Measurements from ENCODE around the gene KIAA1191. TPM values are rescaled to one million over a fixed set of nuclear protein-coding genes. Genes with fewer than 3 reads are reported as not detected.

Gene KIAA1191
- total and polyA plus RNA-seq, 7 experiments from 2014 or later = 43.1 to 76.6 (median 60.5) TPM

GRCh38 chr5:176407456-176408251, 46.1 kb upstream of the KIAA1191 start:
- H3K27ac ChIP-seq (ENCODE audit: low read depth, low read length) = no peak overlapping the region
- H3K4me3 ChIP-seq (ENCODE audit: low read length) = no peak overlapping the region
- ATAC-seq = no peak
- H3K36me3 ChIP-seq (ENCODE audit: control insufficient read depth in 2 of 3, insufficient read depth in 3 of 3, low read length in 3 of 3) = peaks cover 0 to 45% (median 0%) of the 10 kb centered on the region in 3 experiments
- no peaks in the 10 kb centered on the region for H3K27me3 ChIP-seq (ENCODE audit: control insufficient read depth in 2 of 2, insufficient read depth in 2 of 2, low read length in 2 of 2)
- POLR2A ChIA-PET = interaction anchor here (0.6 kb wide), 1 partner anchor 78 kb away, joined by 3 read pairs; no protein-coding TSS in a partner anchor
- CTCF ChIA-PET = interaction anchor here (0.5 to 0.6 kb wide), 2 partner anchors 35 to 188 kb away, joined by 3 read pairs; no protein-coding TSS in a partner anchor
- Mint-ChIP-seq H3K27ac (peak overlapping the region in 1 of 9 donors; percentile 46), H3K4me1 (peaks cover 8 to 17% (median 15%) of the 10 kb centered on the region in 7 donors), H3K27me3 (no peaks in the 10 kb centered on the region), H3K4me3 (no peak overlapping the region), H3K36me3 (peaks cover 0 to 19% (median 12%) of the 10 kb centered on the region in 5 donors), H3K9me3 (no peaks in the 10 kb centered on the region)
- H3K4me1 ChIP-seq (ENCODE audit: control insufficient read depth in 2 of 2, insufficient read depth in 2 of 2, low read length in 2 of 2) = no peaks in the 10 kb centered on the region
- no peaks in the 10 kb centered on the region for H3K9me3 ChIP-seq (ENCODE audit: control insufficient read depth in 2 of 3, low read length in 3 of 3)
- no peak for DNase-seq
- intact Hi-C loops (cut with micrococcal nuclease) = no loop called here

GRCh38 chr5:176406436-176407052, 45.0 kb upstream of the KIAA1191 start:
- no peak overlapping the region for H3K4me3 Mint-ChIP-seq
- ATAC-seq = no peak
- ChIA-PET CTCF (interaction anchor here (0.6 kb wide), 1 partner anchor 189 kb away, joined by 3 read pairs; no protein-coding TSS in a partner anchor), POLR2A (interaction anchor here (0.6 kb wide), 1 partner anchor 77 kb away, joined by 3 read pairs; no protein-coding TSS in a partner anchor)
- H3K27me3 Mint-ChIP-seq = no peaks in the 10 kb centered on the region
- Histone ChIP-seq H3K4me1 (ENCODE audit: control insufficient read depth in 2 of 2, insufficient read depth in 2 of 2, low read length in 2 of 2) (no peaks in the 10 kb centered on the region), H3K27ac (ENCODE audit: low read depth, low read length) (no peak overlapping the region), H3K27me3 (ENCODE audit: control insufficient read depth in 2 of 2, insufficient read depth in 2 of 2, low read length in 2 of 2) (no peaks in the 10 kb centered on the region), H3K36me3 (ENCODE audit: control insufficient read depth in 2 of 3, insufficient read depth in 3 of 3, low read length in 3 of 3) (peaks cover 0 to 47% (median 0%) of the 10 kb centered on the region in 3 experiments), H3K4me3 (ENCODE audit: low read length) (no peak overlapping the region), H3K9me3 (ENCODE audit: control insufficient read depth in 2 of 3, low read length in 3 of 3) (no peaks in the 10 kb centered on the region)
- intact Hi-C loops (cut with micrococcal nuclease) = no loop called here
- DNase-seq = no peak
- peak overlapping the region in 1 of 9 donors; percentile 43 for H3K27ac Mint-ChIP-seq
- peaks cover 7 to 15% (median 8%) of the 10 kb centered on the region in 7 donors for H3K4me1 Mint-ChIP-seq
- no peaks in the 10 kb centered on the region for H3K9me3 Mint-ChIP-seq
- H3K36me3 Mint-ChIP-seq = peaks cover 0 to 19% (median 12%) of the 10 kb centered on the region in 5 donors

GRCh38 chr5:176405656-176406435, 44.3 kb upstream of the KIAA1191 start:
- no peak overlapping the region for H3K27ac ChIP-seq (ENCODE audit: low read depth, low read length)
- no peak for DNase-seq
- ATAC-seq = no peak
- peaks cover 0 to 49% (median 0%) of the 10 kb centered on the region in 3 experiments for H3K36me3 ChIP-seq (ENCODE audit: control insufficient read depth in 2 of 3, insufficient read depth in 3 of 3, low read length in 3 of 3)
- no peaks in the 10 kb centered on the region for H3K9me3 ChIP-seq (ENCODE audit: control insufficient read depth in 2 of 3, low read length in 3 of 3)
- ChIA-PET POLR2A (no interaction called here), CTCF (no interaction called here)
- no peaks in the 10 kb centered on the region for H3K27me3 ChIP-seq (ENCODE audit: control insufficient read depth in 2 of 2, insufficient read depth in 2 of 2, low read length in 2 of 2)
- Mint-ChIP-seq H3K4me3 (no peak overlapping the region), H3K27ac (no peak overlapping the region), H3K27me3 (no peaks in the 10 kb centered on the region), H3K9me3 (no peaks in the 10 kb centered on the region), H3K4me1 (peaks cover 0 to 8% (median under 1%) of the 10 kb centered on the region in 7 donors), H3K36me3 (peaks cover 0 to 19% (median 10%) of the 10 kb centered on the region in 5 donors)
- intact Hi-C loops (cut with micrococcal nuclease) = no loop called here
- no peaks in the 10 kb centered on the region for H3K4me1 ChIP-seq (ENCODE audit: control insufficient read depth in 2 of 2, insufficient read depth in 2 of 2, low read length in 2 of 2)
- no peak overlapping the region for H3K4me3 ChIP-seq (ENCODE audit: low read length)

GRCh38 chr5:176401281-176402205, 40.0 kb upstream of the KIAA1191 start:
- H3K27ac Mint-ChIP-seq = peak overlapping the region in 2 of 9 donors; percentile 32 to 60
- H3K4me3 Mint-ChIP-seq = no peak overlapping the region
- Histone ChIP-seq H3K27me3 (ENCODE audit: control insufficient read depth in 2 of 2, insufficient read depth in 2 of 2, low read length in 2 of 2) (no peaks in the 10 kb centered on the region), H3K27ac (ENCODE audit: low read depth, low read length) (no peak overlapping the region), H3K4me1 (ENCODE audit: control insufficient read depth in 2 of 2, insufficient read depth in 2 of 2, low read length in 2 of 2) (no peaks in the 10 kb centered on the region), H3K4me3 (ENCODE audit: low read length) (no peak overlapping the region), H3K36me3 (ENCODE audit: control insufficient read depth in 2 of 3, insufficient read depth in 3 of 3, low read length in 3 of 3) (peaks cover 0 to 44% (median 0%) of the 10 kb centered on the region in 3 experiments), H3K9me3 (ENCODE audit: control insufficient read depth in 2 of 3, low read length in 3 of 3) (no peaks in the 10 kb centered on the region)
- intact Hi-C loops (cut with micrococcal nuclease) = no loop called here
- ATAC-seq (no peak), DNase-seq (no peak)
- peaks cover 0 to 16% (median 0%) of the 10 kb centered on the region in 5 donors for H3K36me3 Mint-ChIP-seq
- ChIA-PET CTCF (no interaction called here), POLR2A (interaction anchor here (0.6 kb wide), 1 partner anchor 122 kb away, joined by 4 read pairs; no protein-coding TSS in a partner anchor)
- no peaks in the 10 kb centered on the region for H3K4me1 Mint-ChIP-seq
- H3K27me3 Mint-ChIP-seq = no peaks in the 10 kb centered on the region
- no peaks in the 10 kb centered on the region for H3K9me3 Mint-ChIP-seq

GRCh38 chr5:176400382-176401156, 39.0 kb upstream of the KIAA1191 start:
- peak; percentile 24 for ATAC-seq
- no peak overlapping the region for H3K27ac Mint-ChIP-seq
- CTCF ChIA-PET = no interaction called here

More at GRCh38 chr5:176400382-176401156, 39.0 kb upstream of the KIAA1191 start:
- H3K27me3 ChIP-seq (ENCODE audit: control insufficient read depth in 2 of 2, insufficient read depth in 2 of 2, low read length in 2 of 2) = no peaks in the 10 kb centered on the region
- Mint-ChIP-seq H3K4me1 (no peaks in the 10 kb centered on the region), H3K4me3 (no peak overlapping the region), H3K27me3 (no peaks in the 10 kb centered on the region), H3K36me3 (peaks cover 0 to 17% (median 0%) of the 10 kb centered on the region in 5 donors), H3K9me3 (no peaks in the 10 kb centered on the region)
- no peak overlapping the region for H3K4me3 ChIP-seq (ENCODE audit: low read length)
- H3K36me3 ChIP-seq (ENCODE audit: control insufficient read depth in 2 of 3, insufficient read depth in 3 of 3, low read length in 3 of 3) = peaks cover 0 to 36% (median 0%) of the 10 kb centered on the region in 3 experiments
- intact Hi-C loops (cut with micrococcal nuclease) = no loop called here
- POLR2A ChIA-PET = interaction anchor here (0.6 kb wide), 1 partner anchor 123 kb away, joined by 4 read pairs; no protein-coding TSS in a partner anchor
- no peak overlapping the region for H3K27ac ChIP-seq (ENCODE audit: low read depth, low read length)
- DNase-seq = no peak
- no peaks in the 10 kb centered on the region for H3K4me1 ChIP-seq (ENCODE audit: control insufficient read depth in 2 of 2, insufficient read depth in 2 of 2, low read length in 2 of 2)
- no peaks in the 10 kb centered on the region for H3K9me3 ChIP-seq (ENCODE audit: control insufficient read depth in 2 of 3, low read length in 3 of 3)
